IMR-90 (cell line): ENCODE results near the gene KRT32. TPM values are rescaled to one million over a fixed set of nuclear protein-coding genes. Genes with fewer than 3 reads are reported as not detected.

Source experiments
- ATAC-seq: fragments of 200-7000 bp; cut with Tn5 transposase; 2 replicates; pipeline ENCODE4 v1.9.1; 2020; ENCODE audit warnings: low read depth, mild to moderate bottlenecking, moderate library complexity
- BruUV-seq: library from RNA; stranded (reverse); fragments of 400-500 nt; replicated peaks from 2 replicates; lab custom pipeline; 2021; lab: Mats Ljungman, UMichigan
- CTCF ChIA-PET: fragments of 300-600 bp; formaldehyde crosslinking; extraction: SDS; loops from one replicate; lab custom pipeline; 2021; ENCODE audit warnings: antibody characterized with exemption; lab: Yijun Ruan, JAX
- POLR2A ChIA-PET: fragments of 300-600 bp; sonication (Branson Sonifier 250); formaldehyde crosslinking; loops from one replicate; lab custom pipeline; 2022; ENCODE audit warnings: antibody characterized with exemption; ENCODE audit not compliant: unreplicated experiment; lab: Charles Lee
- DNase-seq: peaks from one replicate; pipeline ENCODE4 v3.0.0; 2013
- H2AFZ ChIP-seq: replicated peaks from 2 replicates; pipeline ENCODE3; 2013; ENCODE audit warnings: low read length, mild to moderate bottlenecking; ENCODE audit not compliant: poor library complexity
- H2AK5ac ChIP-seq: 2 replicates; pipeline ENCODE4 v1.6.1; 2013; ENCODE audit warnings: low read depth, low read length, inconsistent platforms
- H2AK9ac ChIP-seq: replicated peaks from 2 replicates; pipeline ENCODE3; 2013; ENCODE audit warnings: mild to moderate bottlenecking, low read depth, low read length, moderate library complexity; ENCODE audit not compliant: poor library complexity
- H2BK120ac ChIP-seq: 2 replicates; pipeline ENCODE4 v1.6.1; 2013; ENCODE audit warnings: low read depth, low read length, inconsistent platforms
- H2BK15ac ChIP-seq: 3 replicates; pipeline ENCODE4 v1.6.1; 2013; ENCODE audit warnings: low read depth, low read length, inconsistent platforms
- H2BK20ac ChIP-seq: 2 replicates; pipeline ENCODE4 v1.6.1; 2013; ENCODE audit warnings: low read depth, mild to moderate bottlenecking, inconsistent platforms, low read length, moderate library complexity
- H2BK5ac ChIP-seq: 2 replicates; pipeline ENCODE4 v1.6.1; 2013; ENCODE audit warnings: mild to moderate bottlenecking, low read depth, low read length, inconsistent platforms; ENCODE audit not compliant: poor library complexity, severe bottlenecking
- H3K14ac ChIP-seq: replicated peaks from 2 replicates; pipeline ENCODE4 v1.6.1; 2013; ENCODE audit warnings: low read depth, low read length, inconsistent platforms
- H3K18ac ChIP-seq: 2 replicates; pipeline ENCODE4 v1.6.1; 2013; ENCODE audit warnings: low read depth, low read length, control low read depth
- H3K23ac ChIP-seq: 2 replicates; pipeline ENCODE4 v1.6.1; 2013; ENCODE audit warnings: low read depth, low read length, inconsistent platforms
- H3K27ac ChIP-seq: 2 replicates; pipeline ENCODE4 v1.5.1; 2013; ENCODE audit warnings: mild to moderate bottlenecking, control low read depth, low read length; ENCODE audit not compliant: insufficient read depth
- H3K27me3 ChIP-seq: 2 replicates; pipeline ENCODE4 v1.6.1; 2013; ENCODE audit warnings: low read length; ENCODE audit not compliant: control insufficient read depth, insufficient read depth
- H3K36me3 ChIP-seq: 2 replicates; pipeline ENCODE4 v1.6.1; 2013; ENCODE audit warnings: low read length, mixed read lengths; ENCODE audit not compliant: control insufficient read depth, insufficient read depth
- H3K4ac ChIP-seq: 2 replicates; pipeline ENCODE4 v1.6.1; 2013; ENCODE audit warnings: low read depth, low read length, inconsistent platforms
- H3K4me1 ChIP-seq: 2 replicates; pipeline ENCODE4 v1.6.1; 2013; ENCODE audit warnings: low read length, mixed read lengths; ENCODE audit not compliant: control insufficient read depth, insufficient read depth
- H3K4me2 ChIP-seq: 2 replicates; pipeline ENCODE4 v1.6.1; 2013; ENCODE audit warnings: low read depth, mild to moderate bottlenecking, control low read depth, low read length, moderate library complexity
- H3K4me3 ChIP-seq: 2 replicates; pipeline ENCODE4 v1.5.1; 2013; ENCODE audit warnings: low read depth, mild to moderate bottlenecking, control low read depth, low read length, moderate library complexity; ENCODE audit not compliant: insufficient read depth
- H3K56ac ChIP-seq: 2 replicates; pipeline ENCODE4 v1.6.1; 2013; ENCODE audit warnings: low read length, inconsistent platforms; ENCODE audit not compliant: insufficient read depth; ENCODE audit errors: extremely low read depth
- H3K79me1 ChIP-seq, 2 experiments: 2 replicates each; pipeline ENCODE4 v1.6.1; 2013; ENCODE audit warnings: low read length in 2 of 2, inconsistent platforms in 1 of 2, low read depth in 1 of 2
- H3K9ac ChIP-seq: 2 replicates; pipeline ENCODE4 v1.6.1; 2013; ENCODE audit warnings: low read depth, low read length, control low read depth
- H3K9me1 ChIP-seq: 2 replicates; pipeline ENCODE4 v1.6.1; 2013; ENCODE audit warnings: low read length, inconsistent platforms; ENCODE audit not compliant: insufficient read depth
- H3K9me3 ChIP-seq: 2 replicates; pipeline ENCODE4 v1.6.1; 2013; ENCODE audit warnings: low read length; ENCODE audit not compliant: control insufficient read depth, insufficient read depth
- H4K20me1 ChIP-seq: 2 replicates; pipeline ENCODE4 v1.6.1; 2013; ENCODE audit warnings: low read length, inconsistent platforms; ENCODE audit not compliant: insufficient read depth
- H4K5ac ChIP-seq: 2 replicates; pipeline ENCODE4 v1.6.1; 2013; ENCODE audit warnings: mild to moderate bottlenecking, low read depth, low read length, control low read depth
- H4K8ac ChIP-seq, 2 experiments: 2 replicates each; pipeline ENCODE4 v1.6.1; 2013; ENCODE audit warnings: low read depth in 2 of 2, low read length in 2 of 2, control low read depth in 1 of 2, inconsistent platforms in 1 of 2
- H4K91ac ChIP-seq: 2 replicates; pipeline ENCODE4 v1.6.1; 2013; ENCODE audit warnings: low read depth, low read length, inconsistent platforms; ENCODE audit not compliant: insufficient read depth
- MAFK ChIP-seq: IDR thresholded peaks from 2 replicates; pipeline ENCODE4 v1.6.1; 2012; ENCODE audit warnings: low read depth, low read length, improper control_type of control experiment
- MAZ ChIP-seq: IDR thresholded peaks from 2 replicates; pipeline ENCODE4 v1.6.1; 2012; ENCODE audit warnings: low read depth, mild to moderate bottlenecking, low read length, improper control_type of control experiment, moderate library complexity, borderline replicate concordance
- POLR2A ChIP-seq: IDR thresholded peaks from 2 replicates; pipeline ENCODE4 v1.6.1; 2012; ENCODE audit warnings: mild to moderate bottlenecking, low read depth, low read length
- RAD21 ChIP-seq: IDR thresholded peaks from 2 replicates; pipeline ENCODE4 v1.6.1; 2012; ENCODE audit warnings: low read length, improper control_type of control experiment
- RFX5 ChIP-seq: IDR thresholded peaks from 2 replicates; pipeline ENCODE4 v1.8.0; 2012; ENCODE audit warnings: low read depth, mild to moderate bottlenecking, low read length, moderate library complexity
- WGBS, 2 experiments: methylation state at CpG; one replicate each; pipeline versions ENCODE4 v1.1.5 to v1.1.7; 2013; ENCODE audit warnings: missing lambda C conversion rate in 2 of 2; ENCODE audit not compliant: insufficient read length in 1 of 2; ENCODE audit errors: extremely low coverage in 2 of 2; 5-methylcytosine and 5-hydroxymethylcytosine counted together
- dilution Hi-C: fragments of 300-500 bp; cut with HindIII; formaldehyde crosslinking; loops from one replicate; pipeline ENCODE4 v1.14.3; 2018; ENCODE audit warnings: low sequenced_read_pairs; ENCODE audit not compliant: unreplicated experiment
- in situ Hi-C: fragments of 300-500 bp; cut with MboI; formaldehyde crosslinking; loops from 3 replicates; pipeline ENCODE4 v1.14.3; 2019; ENCODE audit warnings: low sequenced_read_pairs, inconsistent platforms, mixed read lengths
- intact Hi-C: fragments of 100-400 bp; cut with micrococcal nuclease; formaldehyde crosslinking; loops from 2 replicates; pipeline ENCODE4 v1.10.0; 2022
- polyA plus RNA-seq, 3 experiments: library from polyadenylated mRNA; depleted of rRNA; stranded (reverse); fragments of >200 nt; gene quantifications; 2 replicates each; pipeline ENCODE4 v1.2.3, GENCODE V29; 2012; ENCODE audit warnings: low replicate concordance in 1 of 3
- total RNA-seq: library from RNA; depleted of rRNA; stranded (reverse); fragments of >200 nt; gene quantifications from 2 replicates; pipeline ENCODE4 v1.2.3, GENCODE V29; 2012
- TF ChIP-seq, protein P1 (sequence below): fragments of 150-350 bp; IDR thresholded peaks from 2 replicates; pipeline ENCODE4 v1.6.1; 2016; ENCODE audit warnings: low read depth, mild to moderate bottlenecking, low read length, moderate library complexity, borderline replicate concordance

The KRT32 gene
- total and polyA plus RNA-seq, 2 of the 4 experiments (the other 2 are of a cell fraction), result 0.09 TPM; not detected in 1

DNA sequence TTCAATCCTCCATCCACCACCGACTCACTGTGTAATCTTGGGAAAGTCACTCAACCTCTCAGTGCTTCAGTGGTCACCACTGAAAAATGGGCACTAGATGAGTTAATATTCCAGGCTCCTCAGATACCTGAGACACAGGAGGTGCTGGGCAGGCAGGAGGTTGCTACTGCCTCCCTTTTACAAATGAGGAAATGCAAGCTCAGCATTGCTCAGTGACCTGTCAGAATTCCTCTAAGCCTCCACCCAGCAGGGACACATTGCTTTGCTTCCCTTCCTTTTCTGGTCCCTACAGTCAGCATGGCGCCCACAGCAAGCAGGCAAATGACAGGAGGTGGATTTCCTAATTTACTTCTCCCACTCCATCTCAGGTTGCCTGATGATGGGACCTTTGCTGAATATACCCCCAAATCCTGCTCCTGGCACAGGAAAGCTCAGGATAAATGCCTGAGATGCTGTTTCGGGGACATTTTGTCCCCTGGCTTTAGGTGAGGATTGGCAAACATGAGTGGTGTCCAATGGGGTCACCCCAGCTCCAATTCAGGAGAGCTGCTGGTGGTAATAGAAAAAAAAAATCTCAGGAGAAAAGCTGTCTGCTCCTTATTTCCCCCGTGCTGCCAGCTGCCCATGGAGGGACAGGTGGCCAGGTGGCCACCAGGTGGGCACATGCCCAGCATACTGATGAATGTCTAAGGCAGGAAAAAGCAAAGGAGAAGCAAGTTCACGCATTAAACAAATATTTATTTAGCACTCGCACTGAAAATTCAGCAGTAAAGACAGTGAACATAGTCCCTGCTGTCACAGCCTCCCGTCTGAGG is 43.3 kb upstream of the KRT32 start:
- CTCF ChIA-PET, result no interaction called here
- intact Hi-C loops, result no loop called here
- no TSS peak for BruUV-seq

More for the DNA sequence above, 43.3 kb upstream of the KRT32 start:
- ATAC-seq, result no peak
- Histone ChIP-seq H2BK20ac (no peak overlapping the region), H3K9ac (no peak overlapping the region), H2AK5ac (no peak overlapping the region), H3K4ac (no peak overlapping the region), H4K8ac (no peak overlapping the region), H3K23ac (no peak overlapping the region), H2AFZ (no peak overlapping the region), H3K56ac (no peak overlapping the region), H3K27me3 (peaks cover 1% of the 10 kb centered on the region; the same call in 1 of the 2 replicates), H4K5ac (no peak overlapping the region), H3K9me1 (0 out of 2 replicates have a peak, but pooled peaks cover 3% of the 10 kb centered on the region), H2BK5ac (no peak overlapping the region), H4K91ac (no peak overlapping the region; the same call in 1 of the 2 replicates), H2AK9ac (no peak overlapping the region), H3K18ac (no peak overlapping the region), H3K4me3 (no peak overlapping the region), H3K4me2 (no peak overlapping the region), H3K9me3 (no peaks in the 10 kb centered on the region), H3K4me1 (no peaks in the 10 kb centered on the region), H4K20me1 (no peaks in the 10 kb centered on the region), H3K14ac (no peak overlapping the region), H2BK15ac (no peak overlapping the region), H3K27ac (no peak overlapping the region), H3K36me3 (no peaks in the 10 kb centered on the region), H2BK120ac (no peak overlapping the region), H3K79me1 (no peaks in the 10 kb centered on the region)
- no CpG with 5 or more reads among the region's 7 CpGs for WGBS, 2 experiments
- dilution Hi-C loops, result no loop called here
- DNase-seq, result no peak
- TF ChIP-seq MAFK, result peak; percentile 87
- TF ChIP-seq MAZ, result no peak
- no peak for TF ChIP-seq RFX5
- TF ChIP-seq RAD21, result no peak
- TF ChIP-seq, protein P1, sequence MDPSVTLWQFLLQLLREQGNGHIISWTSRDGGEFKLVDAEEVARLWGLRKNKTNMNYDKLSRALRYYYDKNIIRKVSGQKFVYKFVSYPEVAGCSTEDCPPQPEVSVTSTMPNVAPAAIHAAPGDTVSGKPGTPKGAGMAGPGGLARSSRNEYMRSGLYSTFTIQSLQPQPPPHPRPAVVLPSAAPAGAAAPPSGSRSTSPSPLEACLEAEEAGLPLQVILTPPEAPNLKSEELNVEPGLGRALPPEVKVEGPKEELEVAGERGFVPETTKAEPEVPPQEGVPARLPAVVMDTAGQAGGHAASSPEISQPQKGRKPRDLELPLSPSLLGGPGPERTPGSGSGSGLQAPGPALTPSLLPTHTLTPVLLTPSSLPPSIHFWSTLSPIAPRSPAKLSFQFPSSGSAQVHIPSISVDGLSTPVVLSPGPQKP, result no peak
- no peak for TF ChIP-seq POLR2A
- in situ Hi-C loops, result no loop called here
- POLR2A ChIA-PET, result interaction anchor here (0.6 kb wide), 1 partner anchor 14 kb away, joined by 4 read pairs; no protein-coding TSS in a partner anchor
